ENCODE measurements around the gene DOCK9.

- no peak for TF ChIP-seq CTCF (IDR thresholded peaks at IDR 0.05)
- no peak for TF ChIP-seq FOXP4 (CRISPR knock-in tag; IDR thresholded peaks at IDR 0.05)
Observed at GRCh38 chr13:98954313-98954712, 23.6 kb downstream of the DOCK9 start.

All from WTC11 (cell line).